Measurements from ENCODE around the gene ITPRID1.
"Not testable (repeated sequence)": the region's sequence is repeated elsewhere in the genome, so short reads cannot be mapped to it uniquely, and the experiment has no call there.

Gene ITPRID1

DNA sequence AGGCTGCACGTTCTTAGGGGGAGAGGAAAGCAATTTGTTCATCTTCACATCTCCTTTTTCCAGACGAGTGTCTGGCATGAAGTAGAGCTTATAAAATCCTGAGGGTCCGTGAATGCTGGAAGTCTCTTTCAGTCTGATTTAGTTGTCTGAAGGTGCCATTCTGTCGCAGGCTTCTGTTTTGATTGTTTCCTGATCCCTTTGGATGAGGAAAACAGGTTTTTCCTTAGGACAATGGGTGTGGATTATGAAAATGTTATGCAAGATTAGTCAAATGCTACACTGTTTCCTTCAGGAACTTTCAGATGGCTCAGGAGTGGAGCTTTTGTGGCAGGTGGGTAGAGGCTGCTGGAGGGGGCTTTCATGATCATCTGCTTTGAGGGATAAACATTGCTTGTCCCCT, at the start of gene ITPRID1:
ITPRID1 (plus strand) TSS at position 301 of the 400 bp plus-strand sequence. CDS start 38,935 bp downstream, outside the sequence.
- no peak for DNase-seq
- Mint-ChIP-seq H3K27ac (no peak within 1 kb of the TSS), H3K36me3 (no peaks in the 10 kb centered on the region), H3K4me3 (no peak within 1 kb of the TSS), H3K27me3 (no peaks in the 10 kb centered on the region), H3K9me3 (peaks cover 7 to 13% of the 10 kb centered on the region in 2 donors), H3K4me1 (no peaks in the 10 kb centered on the region)
- ATAC-seq (replicated peaks): no peak

DNA sequence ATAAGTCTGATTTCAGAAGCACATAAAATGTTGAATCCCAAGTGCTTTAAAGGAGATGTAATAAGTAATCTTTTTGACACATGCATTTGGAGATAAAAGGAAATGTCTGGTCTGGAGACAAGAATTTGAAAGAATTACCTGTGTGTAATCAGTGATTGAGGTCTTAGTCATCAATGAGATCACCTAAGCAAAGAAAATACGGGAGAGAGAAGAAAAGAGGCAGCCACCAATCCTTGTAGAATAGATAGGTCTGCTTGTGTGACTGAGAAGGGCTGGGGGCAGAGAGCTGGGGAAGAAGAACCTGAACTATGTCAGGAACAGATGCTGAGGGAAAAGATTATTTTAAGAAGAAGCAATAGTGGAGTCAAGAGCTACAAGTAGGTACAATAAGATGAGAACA, 49.3 kb upstream of the ITPRID1 start:
- Mint-ChIP-seq H3K27me3 (peaks cover 0 to 8% of the 10 kb centered on the region in 2 donors), H3K4me3 (no peak overlapping the region), H3K4me1 (no peaks in the 10 kb centered on the region), H3K27ac (no peak overlapping the region), H3K36me3 (no peaks in the 10 kb centered on the region), H3K9me3 (no peaks in the 10 kb centered on the region)
- ATAC-seq (replicated peaks) (no peak), DNase-seq (no peak)

DNA sequence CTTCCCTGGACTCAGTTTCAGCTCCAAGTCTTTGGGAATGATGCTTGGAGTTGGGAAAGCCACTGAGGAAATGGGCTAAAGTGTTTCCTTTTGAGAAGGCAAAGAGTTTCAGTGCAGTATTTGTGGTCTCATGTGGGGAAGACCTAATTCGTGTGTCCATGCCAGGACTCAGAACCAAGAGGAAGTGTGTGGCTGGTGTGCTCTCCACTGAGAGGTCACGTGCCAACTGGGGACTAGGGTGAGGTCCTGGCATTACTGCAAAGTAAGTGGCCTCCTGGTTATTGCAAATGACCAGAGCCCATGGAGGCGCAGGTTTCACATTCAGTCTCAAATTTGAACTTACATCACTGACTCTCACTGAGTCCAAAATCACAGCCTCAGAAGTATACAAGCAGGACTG, 48.6 kb upstream of the ITPRID1 start:
- Mint-ChIP-seq H3K4me3 (no peak overlapping the region), H3K27ac (no peak overlapping the region), H3K4me1 (no peaks in the 10 kb centered on the region), H3K36me3 (no peaks in the 10 kb centered on the region), H3K9me3 (no peaks in the 10 kb centered on the region), H3K27me3 (peaks cover 0 to 8% of the 10 kb centered on the region in 2 donors)
- ATAC-seq (replicated peaks) (no peak), DNase-seq (no peak)

DNA sequence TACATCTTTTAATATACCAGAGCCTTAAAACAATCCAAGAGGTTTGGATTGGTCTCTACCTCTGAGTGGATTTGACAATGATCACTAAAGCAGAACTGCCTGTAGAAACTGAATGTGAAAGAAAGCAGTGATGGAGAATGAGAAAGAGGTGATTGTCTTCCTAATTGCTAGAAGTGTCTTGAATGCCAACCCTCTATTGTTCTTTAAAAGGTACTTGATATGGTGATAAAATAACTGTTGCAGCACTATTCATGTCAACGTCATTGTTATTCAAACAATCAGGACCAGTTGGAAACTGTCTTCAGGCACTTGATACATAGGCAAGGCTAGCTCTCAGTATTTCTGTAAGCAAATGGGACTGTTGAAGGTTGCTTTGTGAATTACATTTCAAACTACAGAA, 47.9 kb upstream of the ITPRID1 start:
- Mint-ChIP-seq H3K9me3 (no peaks in the 10 kb centered on the region), H3K36me3 (no peaks in the 10 kb centered on the region), H3K27ac (no peak overlapping the region), H3K4me3 (no peak overlapping the region), H3K27me3 (peaks cover 0 to 8% of the 10 kb centered on the region in 2 donors), H3K4me1 (no peaks in the 10 kb centered on the region)
- DNase-seq (no peak), ATAC-seq (replicated peaks) (no peak)

DNA sequence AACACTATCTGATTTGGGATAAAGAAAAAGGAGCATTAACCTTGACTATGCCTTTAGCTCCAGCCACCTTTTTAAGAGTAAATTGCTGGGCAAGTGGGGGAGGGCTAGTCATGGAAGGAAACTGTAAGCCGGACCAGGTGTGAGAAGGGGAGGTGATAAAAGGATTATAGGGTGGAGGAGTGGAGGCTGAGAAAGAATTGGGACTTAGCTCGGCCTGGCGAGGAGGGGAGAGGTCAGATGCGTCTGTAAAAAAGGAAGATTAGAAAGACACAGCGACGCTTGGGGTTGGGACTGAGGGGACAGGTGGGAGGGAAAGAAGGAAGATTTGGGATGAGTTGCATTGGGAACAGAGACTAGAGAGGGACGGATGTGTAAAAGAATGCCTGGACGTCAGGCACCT, 43.0 kb upstream of the ITPRID1 start:
- H3K36me3 Mint-ChIP-seq; H3K4me3 Mint-ChIP-seq; H3K27ac Mint-ChIP-seq; H3K9me3 Mint-ChIP-seq; ATAC-seq (replicated peaks); DNase-seq; H3K27me3 Mint-ChIP-seq; H3K4me1 Mint-ChIP-seq: not testable (repeated sequence)

DNA sequence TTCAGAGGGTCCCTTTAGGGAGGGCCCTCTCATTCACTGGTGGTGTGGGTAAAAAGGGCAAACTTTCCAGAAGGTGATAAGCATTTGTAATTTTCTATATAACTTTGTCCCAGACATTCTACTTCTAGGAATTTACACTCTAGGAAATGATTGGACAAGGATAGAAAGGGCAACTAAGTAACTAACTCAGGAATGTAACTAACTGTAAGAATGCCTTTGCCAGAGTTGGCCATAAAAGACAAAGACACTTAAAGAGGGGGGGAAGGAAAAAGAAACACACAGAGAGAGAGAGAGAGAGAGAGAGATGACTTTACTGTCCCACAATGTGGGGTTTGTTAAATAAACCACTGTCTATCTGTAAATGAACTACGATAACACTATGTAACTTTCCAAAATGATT, 38.5 kb upstream of the ITPRID1 start:
- Mint-ChIP-seq H3K9me3 (peaks cover 2 to 3% of the 10 kb centered on the region in 2 donors), H3K4me1 (peaks cover 3 to 12% of the 10 kb centered on the region in 2 donors), H3K36me3 (no peaks in the 10 kb centered on the region), H3K27me3 (peaks cover 0 to 3% of the 10 kb centered on the region in 2 donors), H3K27ac (no peak overlapping the region), H3K4me3 (no peak overlapping the region)
- ATAC-seq (replicated peaks) (no peak), DNase-seq (no peak)

DNA sequence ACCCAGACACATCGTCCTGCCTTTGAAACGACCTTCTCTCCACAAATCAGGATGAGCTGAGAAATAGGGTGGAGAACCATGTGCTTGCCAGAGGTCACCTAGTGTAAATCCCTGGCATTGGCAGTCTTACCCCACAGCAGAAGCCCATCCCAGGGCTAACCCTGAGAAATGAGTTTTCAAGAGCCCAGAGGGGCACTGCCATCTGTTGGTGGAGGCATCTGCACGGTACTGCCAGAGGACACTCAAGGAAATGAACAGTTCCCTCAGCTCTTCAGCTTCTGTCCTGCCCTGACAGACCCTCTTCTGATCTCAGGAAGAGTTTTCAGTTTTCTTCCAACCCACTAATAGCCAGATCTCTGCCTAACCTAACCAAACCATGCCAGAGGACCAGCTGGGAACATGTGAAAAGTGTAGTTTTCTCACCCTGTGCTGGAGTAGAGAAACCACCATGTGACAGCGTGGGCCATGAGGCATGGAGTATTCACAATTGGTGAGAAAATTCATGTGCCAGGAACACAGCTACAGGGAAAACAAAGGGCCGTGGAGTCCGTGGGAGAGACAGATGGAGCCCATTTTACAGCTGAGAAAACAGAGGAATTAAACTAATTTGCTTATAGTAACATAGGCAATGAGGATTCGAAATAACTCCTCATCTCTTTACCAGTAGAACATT, 37.7 kb upstream of the ITPRID1 start:
- H3K27ac Mint-ChIP-seq: no peak overlapping the region
- DNase-seq (no peak), ATAC-seq (replicated peaks) (no peak)
- peaks cover 0 to 3% of the 10 kb centered on the region in 2 donors for H3K27me3 Mint-ChIP-seq
- peaks cover 2 to 3% of the 10 kb centered on the region in 2 donors for H3K9me3 Mint-ChIP-seq
- peaks cover 3 to 12% of the 10 kb centered on the region in 2 donors for H3K4me1 Mint-ChIP-seq
- no peak overlapping the region for H3K4me3 Mint-ChIP-seq
- H3K36me3 Mint-ChIP-seq: no peaks in the 10 kb centered on the region

DNA sequence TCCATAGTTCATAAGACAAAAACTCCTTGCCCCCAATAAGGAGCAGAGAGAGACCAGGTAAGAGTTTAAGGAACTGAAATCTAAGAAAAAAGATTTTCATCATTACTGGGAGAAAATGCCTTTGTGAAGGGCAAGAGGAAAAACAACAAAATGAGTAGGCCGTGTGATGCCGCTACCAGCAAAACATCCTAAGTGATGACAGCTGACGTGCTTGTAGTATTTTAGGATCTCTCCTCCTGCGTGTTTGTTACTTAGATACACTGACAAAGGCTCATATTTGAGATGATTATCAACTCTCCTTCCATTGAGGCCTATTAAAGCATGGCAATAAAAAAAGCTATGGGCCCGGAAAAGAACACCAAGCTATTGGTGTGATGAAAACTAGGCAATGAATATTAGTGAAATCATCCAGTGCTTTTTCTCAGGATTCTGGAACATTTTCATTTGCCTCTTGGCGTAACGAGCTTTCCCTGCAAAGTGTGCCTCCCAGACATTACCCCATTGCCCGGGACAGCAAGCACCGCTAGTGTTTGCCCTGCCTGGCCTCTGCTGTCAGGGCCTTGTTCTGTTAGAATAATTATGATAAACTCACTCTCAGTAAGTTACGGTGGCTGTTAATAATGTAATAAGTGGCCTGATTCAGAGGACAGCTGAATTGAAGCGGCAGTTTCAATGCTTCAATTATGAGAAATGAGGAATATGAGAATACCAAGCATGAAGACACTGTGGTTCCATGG, 36.8 kb upstream of the ITPRID1 start:
- H3K36me3 Mint-ChIP-seq: no peaks in the 10 kb centered on the region
- DNase-seq (no peak), ATAC-seq (replicated peaks) (no peak)
- peaks cover 3 to 12% of the 10 kb centered on the region in 2 donors for H3K4me1 Mint-ChIP-seq
- H3K27me3 Mint-ChIP-seq: peaks cover 0 to 3% of the 10 kb centered on the region in 2 donors
- no peak overlapping the region for H3K4me3 Mint-ChIP-seq
- peaks cover 2 to 3% of the 10 kb centered on the region in 2 donors for H3K9me3 Mint-ChIP-seq
- no peak overlapping the region for H3K27ac Mint-ChIP-seq

DNA sequence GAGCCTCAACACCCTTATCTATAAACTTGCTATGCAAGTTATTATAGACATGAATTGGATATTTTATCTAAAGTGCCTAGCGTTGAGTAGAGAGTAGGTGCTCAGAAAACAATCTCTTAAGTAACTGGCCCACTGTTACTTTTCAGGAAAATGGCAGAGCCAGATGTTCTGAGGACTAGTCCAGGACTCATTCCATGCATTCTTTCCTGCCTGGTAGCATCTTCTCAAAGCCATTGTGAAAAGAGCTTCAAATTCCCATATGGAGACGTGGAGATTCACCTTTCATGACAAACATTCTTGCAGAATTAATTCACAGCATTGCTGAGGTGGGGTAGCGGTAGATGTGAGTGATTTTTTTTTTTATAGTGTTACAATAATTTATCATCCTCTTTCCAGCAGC, 35.9 kb upstream of the ITPRID1 start:
- H3K4me1 Mint-ChIP-seq: peaks cover 3 to 12% of the 10 kb centered on the region in 2 donors
- ATAC-seq (replicated peaks) (no peak), DNase-seq (no peak)
- no peak overlapping the region for H3K27ac Mint-ChIP-seq
- H3K27me3 Mint-ChIP-seq: peaks cover 0 to 3% of the 10 kb centered on the region in 2 donors
- no peaks in the 10 kb centered on the region for H3K36me3 Mint-ChIP-seq
- H3K4me3 Mint-ChIP-seq: no peak overlapping the region
- H3K9me3 Mint-ChIP-seq: peaks cover 2 to 3% of the 10 kb centered on the region in 2 donors

DNA sequence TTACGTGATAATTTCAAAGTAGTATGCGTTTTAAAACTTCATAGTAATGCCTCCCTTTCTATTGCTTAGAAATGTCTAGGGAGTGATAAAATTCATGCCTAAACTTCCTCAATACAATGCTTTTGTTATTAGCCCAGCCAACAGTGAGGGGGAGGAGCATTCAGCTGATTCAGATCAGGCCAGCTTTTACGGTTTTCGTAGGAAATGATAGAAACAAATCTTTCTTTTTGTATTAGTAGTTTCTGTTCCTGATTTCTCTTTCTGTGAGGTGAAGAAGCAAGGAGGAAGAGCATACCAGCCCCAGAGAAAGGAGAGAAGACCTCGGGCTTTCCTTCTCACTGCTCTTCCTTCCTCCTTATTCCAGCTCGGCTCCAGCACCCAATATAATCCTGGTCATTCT, 35.2 kb upstream of the ITPRID1 start:
- Mint-ChIP-seq H3K27ac (no peak overlapping the region), H3K36me3 (no peaks in the 10 kb centered on the region), H3K4me3 (no peak overlapping the region), H3K9me3 (peaks cover 2 to 3% of the 10 kb centered on the region in 2 donors), H3K4me1 (peaks cover 3 to 12% of the 10 kb centered on the region in 2 donors), H3K27me3 (peaks cover 0 to 3% of the 10 kb centered on the region in 2 donors)
- DNase-seq (no peak), ATAC-seq (replicated peaks) (peak; percentile 74 to 84)

DNA sequence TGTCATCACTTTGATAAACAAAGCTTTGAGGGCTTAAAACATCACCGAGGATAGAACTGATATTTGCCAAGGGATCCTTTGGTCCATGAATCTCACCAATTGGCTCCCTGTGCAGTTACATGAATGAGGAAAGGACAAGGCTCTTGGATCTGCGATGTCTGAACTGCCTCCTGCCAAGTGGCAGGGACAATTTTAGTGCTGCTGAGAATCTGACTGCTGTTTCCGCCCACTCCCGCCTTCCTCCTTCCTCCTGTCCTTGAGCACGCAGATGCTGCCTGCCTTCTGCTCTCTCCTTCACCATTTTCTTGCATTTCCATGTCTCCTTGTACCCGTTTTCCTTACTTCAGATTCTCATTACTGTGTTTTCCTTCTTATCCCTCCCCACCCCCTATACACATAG, 26.8 kb upstream of the ITPRID1 start:
- no peak for DNase-seq
- Mint-ChIP-seq H3K36me3 (no peaks in the 10 kb centered on the region), H3K27ac (no peak overlapping the region), H3K4me1 (no peaks in the 10 kb centered on the region), H3K27me3 (peaks cover 5 to 9% of the 10 kb centered on the region in 2 donors), H3K4me3 (no peak overlapping the region), H3K9me3 (peaks cover 2 to 4% of the 10 kb centered on the region in 2 donors)
- no peak for ATAC-seq (replicated peaks)

DNA sequence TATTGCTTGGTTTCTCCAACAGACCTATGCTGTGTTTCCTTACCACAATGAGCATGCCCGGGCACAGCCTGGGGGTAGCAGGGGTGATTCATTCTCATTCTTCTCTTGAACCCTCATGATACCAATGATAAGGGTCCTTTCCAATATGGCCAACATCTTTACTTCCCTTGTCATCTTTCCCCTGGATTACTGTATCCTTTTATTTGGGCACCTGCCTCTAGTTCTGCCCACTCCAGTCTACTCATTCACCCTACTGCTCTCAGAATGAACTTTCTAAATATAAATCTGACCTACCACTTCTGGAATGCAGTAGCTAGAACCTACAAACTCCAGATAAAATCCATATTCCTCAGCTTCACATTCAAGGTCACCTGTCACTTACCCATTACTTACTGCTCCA, 26.4 kb upstream of the ITPRID1 start:
- H3K4me1 Mint-ChIP-seq: no peaks in the 10 kb centered on the region
- no peaks in the 10 kb centered on the region for H3K36me3 Mint-ChIP-seq
- H3K9me3 Mint-ChIP-seq: peaks cover 2 to 4% of the 10 kb centered on the region in 2 donors
- no peak overlapping the region for H3K4me3 Mint-ChIP-seq
- peaks cover 5 to 9% of the 10 kb centered on the region in 2 donors for H3K27me3 Mint-ChIP-seq
- ATAC-seq (replicated peaks): no peak
- no peak for DNase-seq
- no peak overlapping the region for H3K27ac Mint-ChIP-seq

DNA sequence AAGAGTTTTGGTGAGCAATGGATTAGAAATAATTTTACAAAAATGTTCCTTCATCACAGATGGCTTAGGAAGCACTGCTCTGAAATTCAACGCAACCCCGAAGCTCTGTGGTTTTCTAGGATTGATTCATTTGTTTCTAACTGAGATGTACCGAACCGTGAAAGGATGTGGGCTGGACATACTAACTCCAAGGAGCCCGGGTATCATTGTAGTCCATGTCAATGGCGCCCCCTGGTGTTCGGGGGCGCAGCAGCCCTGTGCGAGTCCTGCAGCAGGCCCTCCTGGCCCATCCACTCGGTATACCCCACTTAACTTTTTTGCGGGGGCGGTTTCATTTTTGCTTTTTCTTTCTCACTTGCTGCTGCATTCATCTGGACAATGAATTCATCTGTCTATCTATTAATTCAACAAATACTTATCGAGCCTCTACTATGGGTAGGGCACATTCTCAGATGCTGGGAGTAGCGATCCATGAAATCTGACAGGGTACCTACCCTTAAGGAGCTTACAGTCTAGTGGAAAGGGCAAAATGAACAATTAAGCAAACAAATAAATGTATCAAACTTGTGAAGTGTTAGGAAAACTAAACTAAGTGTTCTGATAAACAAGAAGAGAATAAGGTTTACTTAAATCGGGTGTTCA, 25.2 kb upstream of the ITPRID1 start:
- peak; percentile 84 to 89 for ATAC-seq (replicated peaks)
- H3K4me3 Mint-ChIP-seq: no peak overlapping the region
- no peaks in the 10 kb centered on the region for H3K36me3 Mint-ChIP-seq
- H3K27ac Mint-ChIP-seq: no peak overlapping the region
- H3K27me3 Mint-ChIP-seq: peaks cover 5 to 9% of the 10 kb centered on the region in 2 donors
- peaks cover 2 to 4% of the 10 kb centered on the region in 2 donors for H3K9me3 Mint-ChIP-seq
- DNase-seq: peak; percentile 6
- no peaks in the 10 kb centered on the region for H3K4me1 Mint-ChIP-seq

DNA sequence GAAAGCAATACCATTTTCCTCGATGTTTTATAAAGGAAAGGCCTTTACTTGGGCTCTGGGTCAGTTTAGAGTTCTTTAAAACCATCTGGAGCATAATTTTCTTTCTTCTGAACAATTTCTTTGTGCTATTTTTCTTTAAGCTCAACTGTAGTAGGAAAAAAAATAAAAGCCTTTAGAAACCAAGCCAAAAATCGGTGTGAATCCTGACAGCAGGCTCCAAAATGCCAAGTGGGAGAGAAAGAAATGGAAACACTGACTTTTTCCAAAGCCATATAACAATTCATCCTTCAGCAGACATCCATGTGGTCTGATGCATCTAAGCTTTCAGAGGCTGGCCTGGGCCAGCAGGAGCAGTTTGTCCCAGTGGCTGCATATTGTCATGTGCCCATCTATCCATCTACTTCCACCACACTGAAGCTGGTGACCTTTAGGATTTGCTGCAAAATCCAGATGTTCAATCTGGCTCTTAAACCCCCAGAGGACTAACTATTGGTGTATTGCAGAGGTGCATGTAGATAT, 23.0 kb upstream of the ITPRID1 start:
- Mint-ChIP-seq H3K27ac (no peak overlapping the region), H3K27me3 (peaks cover 5 to 9% of the 10 kb centered on the region in 2 donors), H3K9me3 (peaks cover 3 to 4% of the 10 kb centered on the region in 2 donors), H3K4me1 (no peaks in the 10 kb centered on the region), H3K4me3 (no peak overlapping the region), H3K36me3 (no peaks in the 10 kb centered on the region)
- ATAC-seq (replicated peaks) (no peak), DNase-seq (no peak)

All from stimulated activated naive B cell treated with anti-CD40 and anti-IgM and Interleukin-4, amounts not matched to agents 10 μg/mL and 1 μg/mL and 100 μg/mL, for 72 hours (primary cell).